Inflammatory macrophage (primary cell): ENCODE data around the gene CENPP.
"Not testable (repeated sequence)": the region's sequence is repeated elsewhere in the genome, so short reads cannot be mapped to it uniquely, and the experiment has no call there.

Source experiments
- DNase-seq, 2 donors: peaks; one replicate each; pipeline ENCODE4 v3.0.0-alpha.2; 2020 to 2022

Gene CENPP

DNA sequence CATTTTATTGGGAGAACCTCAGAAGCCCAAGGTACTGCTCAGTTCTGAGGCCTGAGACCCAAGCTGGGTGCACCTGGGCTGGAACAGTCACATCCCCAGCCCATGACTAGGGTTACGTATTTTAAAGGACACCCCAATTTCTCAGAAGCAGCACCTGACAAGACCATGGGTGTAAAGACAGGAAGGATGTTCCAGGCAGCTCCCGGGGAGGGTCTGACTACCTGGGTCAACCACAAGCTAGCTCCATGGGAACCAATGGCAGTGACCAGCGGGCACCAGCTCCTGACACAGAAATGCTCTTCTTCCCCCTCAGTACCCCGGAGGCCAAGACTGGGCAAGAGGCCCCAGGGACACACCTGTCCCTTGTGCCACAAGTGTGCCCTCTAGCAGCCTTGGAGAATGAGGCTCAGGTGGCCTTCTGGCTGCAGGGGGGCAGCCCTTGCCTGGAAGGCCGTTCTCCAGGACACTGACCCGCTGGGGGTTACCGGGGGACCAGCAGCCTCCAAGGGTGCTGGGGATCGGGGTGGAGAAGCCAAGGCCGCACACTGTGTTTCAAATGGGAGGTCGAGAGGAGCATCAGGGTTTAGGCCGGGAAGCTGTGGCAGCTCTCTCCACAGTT, 291.6 kb downstream of the CENPP start:
- no peak for DNase-seq

DNA sequence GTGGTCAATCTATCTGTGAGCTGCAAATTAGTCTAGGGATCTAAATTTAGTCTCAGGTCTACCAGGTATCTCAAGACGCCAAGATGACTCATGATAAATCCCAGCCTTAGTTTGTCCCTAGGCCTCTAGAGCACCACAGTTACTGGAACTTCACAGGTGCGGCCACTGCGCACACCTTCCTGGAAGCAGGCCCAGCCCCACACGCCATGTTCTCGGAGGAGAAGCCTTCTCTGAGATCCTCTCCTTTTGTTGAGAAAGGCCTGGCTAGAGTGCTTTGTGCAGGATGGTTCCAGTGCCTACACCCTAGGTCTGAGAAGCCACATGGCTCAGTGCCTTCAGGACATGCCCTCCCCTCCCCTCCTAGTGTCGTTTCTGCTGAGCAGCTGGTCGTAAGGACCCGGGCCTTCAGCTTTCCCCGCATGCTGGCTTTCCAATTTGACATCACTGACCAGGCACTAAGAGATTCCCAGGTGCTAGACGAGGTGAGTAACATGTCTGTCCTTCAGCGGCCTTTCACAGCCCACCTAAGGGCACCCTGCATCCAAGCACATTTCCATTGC, 292.3 kb downstream of the CENPP start:
- DNase-seq: no peak

DNA sequence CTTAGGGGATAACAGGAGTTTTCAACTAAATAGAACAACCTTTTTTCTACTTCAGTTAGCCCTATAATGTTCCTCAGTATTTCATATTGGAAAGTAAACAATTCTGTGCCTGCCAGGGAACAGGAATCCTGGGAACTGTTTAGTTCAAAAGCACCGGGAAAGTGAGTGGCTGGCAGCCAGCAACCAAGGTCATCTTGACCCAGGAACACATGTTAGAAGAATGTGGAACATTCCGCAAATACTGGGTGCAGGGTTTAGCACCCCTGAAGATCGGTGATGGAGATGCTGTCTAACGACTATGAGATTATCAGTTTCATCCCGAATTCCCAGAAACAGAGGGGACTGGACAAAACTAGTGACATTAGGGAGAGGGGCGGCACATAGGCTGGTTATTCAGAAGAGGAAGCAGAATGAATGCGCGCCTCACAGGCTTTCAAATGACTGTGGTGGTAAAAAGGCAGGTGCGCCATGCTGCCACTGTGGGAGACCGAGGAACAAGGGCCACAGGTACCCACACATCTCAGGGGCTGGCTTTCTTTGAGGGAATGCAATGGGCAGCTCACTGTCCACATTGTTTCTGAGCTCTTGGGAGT, 293.0 kb downstream of the CENPP start:
- DNase-seq: no peak

DNA sequence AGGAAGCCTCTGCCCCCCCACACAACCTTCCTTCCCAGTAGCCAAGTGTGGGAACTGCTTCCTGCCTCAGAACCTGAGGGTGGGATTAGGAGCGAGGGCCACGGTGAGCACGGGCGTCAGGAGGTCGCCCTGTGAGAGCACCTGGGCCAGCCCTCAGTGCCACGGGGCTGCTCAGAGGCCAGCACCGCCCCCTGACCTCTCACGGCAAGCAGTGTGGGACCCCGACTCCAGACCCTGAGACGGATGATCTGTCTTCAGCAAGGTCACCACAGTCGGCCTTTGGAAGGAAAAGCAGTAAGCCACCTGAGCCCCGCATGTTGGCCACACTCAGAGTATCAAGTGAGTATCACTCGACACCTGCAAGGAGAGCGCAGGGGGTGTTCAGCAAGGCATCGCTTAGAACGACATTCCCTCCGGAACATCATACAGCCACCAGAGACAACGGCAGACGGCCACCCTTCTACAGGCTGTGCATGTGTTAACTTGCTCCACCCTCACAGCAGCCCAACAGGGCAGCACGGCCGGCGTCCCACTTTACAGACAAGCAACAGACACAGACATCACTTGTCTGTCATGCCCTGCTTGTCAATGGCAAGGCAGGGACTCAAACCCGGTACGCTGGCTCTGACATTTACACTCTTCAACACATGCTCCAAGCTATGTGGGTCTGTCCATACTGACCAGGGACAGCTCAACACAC, 294.0 kb downstream of the CENPP start:
- DNase-seq: no peak

DNA sequence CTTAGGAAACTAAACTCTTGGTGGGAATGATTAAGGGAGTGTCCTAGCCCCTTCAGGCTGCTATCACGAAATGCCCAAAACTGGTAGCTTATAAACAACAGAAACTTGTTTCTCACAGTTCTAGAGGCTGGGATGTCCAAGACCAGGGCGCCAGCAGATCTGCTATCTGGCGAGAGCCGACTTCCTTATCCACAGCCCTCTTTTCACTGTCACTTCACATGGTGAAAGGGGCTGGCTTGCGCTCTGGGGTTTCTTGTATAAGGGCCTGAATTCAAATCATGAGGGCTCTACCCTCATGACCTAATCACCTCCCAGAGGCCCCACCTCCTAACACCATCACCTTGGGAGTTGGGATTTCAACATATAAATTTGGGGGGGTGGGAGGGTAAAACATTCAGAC, 295.1 kb downstream of the CENPP start:
- no peak for DNase-seq

DNA sequence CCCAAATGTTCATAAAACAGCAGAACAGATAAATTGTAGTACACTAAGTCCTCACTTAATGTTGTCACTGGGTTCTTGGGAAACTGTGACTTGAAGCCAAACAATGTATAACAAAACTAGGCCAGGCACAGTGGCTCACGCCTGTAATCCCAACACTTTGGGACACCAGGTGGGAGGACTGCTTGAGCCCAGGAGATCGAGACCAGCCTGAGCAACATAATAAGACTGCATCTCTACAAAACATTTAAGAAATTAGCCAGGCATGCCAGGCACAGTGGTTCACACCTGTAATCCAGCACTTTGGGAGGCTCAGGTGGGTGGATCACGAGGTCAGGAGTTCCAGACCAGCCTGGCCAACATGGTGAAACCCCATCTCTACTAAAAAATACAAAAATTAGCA, 298.2 kb downstream of the CENPP start:
- DNase-seq: not testable (repeated sequence)

DNA sequence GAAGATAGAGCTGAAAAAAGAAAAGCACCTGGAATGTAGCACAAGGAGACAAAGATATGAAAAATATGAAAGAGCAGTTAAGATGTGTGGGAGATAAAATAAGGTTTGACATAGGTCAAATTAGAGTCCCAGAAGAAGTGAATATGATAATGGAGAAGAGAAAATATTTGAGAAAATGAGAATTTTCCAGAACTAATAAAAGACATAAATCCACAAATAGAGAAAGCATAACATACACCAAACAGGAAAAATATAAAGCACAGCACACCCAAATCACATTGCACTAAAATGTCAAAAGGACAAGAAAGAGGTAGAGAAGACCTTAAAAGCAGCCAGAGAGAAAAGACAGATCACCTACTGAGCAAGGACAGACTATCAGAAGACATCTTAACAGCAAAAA, 300.7 kb downstream of the CENPP start:
- no peak for DNase-seq

DNA sequence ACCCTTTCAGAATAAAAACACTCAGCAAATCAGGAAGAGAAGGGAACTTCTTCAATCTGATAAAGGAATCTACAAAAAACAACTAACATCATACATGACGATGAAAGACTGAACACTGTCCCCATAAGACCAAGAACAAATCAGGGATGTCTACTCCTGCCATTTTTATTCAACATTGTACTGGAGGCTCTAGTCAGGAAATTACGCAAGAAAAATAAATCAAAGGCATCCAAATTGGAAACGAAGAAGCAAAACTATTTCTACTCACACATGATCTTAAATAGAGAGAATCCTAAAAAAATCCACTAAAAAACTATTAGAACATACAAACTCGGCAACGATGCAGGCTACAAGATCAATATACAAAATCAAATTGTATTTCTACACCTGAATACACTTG, 301.9 kb downstream of the CENPP start:
- no peak for DNase-seq

DNA sequence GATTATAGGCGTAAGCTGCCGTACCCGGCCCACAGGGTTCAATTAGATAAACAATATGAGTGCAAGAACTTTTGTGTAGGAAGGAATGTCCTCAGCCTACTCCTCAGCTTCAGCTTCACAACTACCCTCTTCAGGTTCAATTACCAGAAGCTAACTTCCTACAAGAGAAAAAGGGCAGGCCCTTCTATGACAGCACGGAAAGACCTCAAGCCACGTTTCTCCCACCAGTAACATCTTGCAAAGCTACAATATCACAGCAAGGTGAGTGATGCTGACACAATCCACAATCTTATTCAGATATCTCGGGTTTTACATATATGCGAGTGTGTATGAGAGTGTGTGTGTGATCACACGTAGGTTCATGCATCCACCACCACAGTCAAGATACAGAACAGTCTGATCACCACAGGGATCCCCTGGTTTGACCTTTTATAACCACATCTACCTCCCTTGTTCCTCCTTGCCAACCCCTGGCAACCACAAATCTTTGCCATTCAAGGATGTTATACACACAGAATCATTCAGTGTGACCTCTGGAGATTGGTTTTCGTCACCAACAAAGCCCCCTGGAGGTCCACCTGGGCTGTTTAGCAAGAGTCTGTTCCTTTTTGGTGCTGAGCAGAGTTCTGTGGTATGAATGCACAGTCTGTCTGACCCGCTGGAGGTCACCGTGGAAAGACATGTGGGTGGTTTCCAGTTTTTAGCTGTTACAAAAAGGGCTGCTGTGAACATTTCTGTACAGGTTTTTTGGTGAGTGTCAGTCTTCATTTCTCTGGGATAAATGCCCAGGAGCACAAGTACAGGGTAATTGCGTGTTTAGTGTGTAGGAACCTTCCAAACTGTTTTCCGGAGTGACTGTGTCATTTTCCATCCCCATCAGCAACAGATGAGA, 305.9 kb downstream of the CENPP start:
- no peak for DNase-seq

DNA sequence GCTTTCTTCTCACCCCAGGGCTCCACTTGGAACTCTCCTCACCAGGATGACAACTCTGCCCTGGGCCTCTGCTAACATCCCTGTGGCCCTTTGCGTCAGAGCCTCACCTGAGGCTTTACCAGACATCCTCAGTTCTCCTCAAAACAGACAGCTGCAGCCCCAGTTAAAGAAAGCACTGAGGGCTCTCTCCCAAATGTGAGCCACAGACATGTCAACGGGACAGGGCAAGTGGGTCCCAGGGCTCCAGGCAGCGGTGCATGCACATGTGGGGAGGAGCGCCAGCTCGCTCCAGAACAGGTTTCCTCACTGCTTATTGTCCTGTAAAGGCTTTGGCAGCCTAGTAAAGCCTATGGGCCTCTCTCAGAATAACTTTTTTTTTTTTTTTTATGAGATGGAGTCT, 306.9 kb downstream of the CENPP start:
- DNase-seq: no peak

DNA sequence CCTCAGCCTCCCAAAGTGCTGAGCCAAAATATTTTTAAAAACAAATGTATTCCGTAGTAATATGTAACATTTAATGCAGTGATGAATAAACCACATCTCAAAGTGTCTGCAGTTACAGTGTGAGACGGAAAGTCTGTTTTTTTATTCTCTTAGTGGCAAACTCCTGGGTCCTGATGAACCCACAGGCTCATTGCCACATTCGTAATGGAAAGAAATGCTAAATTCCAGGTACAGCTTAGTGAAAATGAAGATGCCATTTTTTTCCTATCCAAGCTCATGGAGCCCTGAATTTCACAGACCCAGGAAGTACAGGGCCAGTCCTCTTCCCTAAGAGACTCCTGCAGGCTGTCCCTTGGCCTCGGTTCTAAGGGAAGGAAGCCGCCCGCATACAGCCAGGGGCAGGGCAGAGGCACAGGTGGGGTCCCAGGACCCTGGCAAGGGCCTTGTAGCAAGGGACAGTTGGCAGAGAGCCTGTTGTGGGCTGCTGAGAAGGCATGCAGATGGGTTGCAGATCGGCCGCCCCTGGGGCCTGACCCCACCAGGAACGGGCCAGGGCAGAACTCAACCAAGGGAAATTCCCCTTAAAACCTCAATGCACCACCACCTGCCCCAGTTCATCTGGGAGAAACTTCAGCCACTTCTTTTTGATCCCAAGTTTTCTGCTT, 308.0 kb downstream of the CENPP start:
- no peak for DNase-seq

DNA sequence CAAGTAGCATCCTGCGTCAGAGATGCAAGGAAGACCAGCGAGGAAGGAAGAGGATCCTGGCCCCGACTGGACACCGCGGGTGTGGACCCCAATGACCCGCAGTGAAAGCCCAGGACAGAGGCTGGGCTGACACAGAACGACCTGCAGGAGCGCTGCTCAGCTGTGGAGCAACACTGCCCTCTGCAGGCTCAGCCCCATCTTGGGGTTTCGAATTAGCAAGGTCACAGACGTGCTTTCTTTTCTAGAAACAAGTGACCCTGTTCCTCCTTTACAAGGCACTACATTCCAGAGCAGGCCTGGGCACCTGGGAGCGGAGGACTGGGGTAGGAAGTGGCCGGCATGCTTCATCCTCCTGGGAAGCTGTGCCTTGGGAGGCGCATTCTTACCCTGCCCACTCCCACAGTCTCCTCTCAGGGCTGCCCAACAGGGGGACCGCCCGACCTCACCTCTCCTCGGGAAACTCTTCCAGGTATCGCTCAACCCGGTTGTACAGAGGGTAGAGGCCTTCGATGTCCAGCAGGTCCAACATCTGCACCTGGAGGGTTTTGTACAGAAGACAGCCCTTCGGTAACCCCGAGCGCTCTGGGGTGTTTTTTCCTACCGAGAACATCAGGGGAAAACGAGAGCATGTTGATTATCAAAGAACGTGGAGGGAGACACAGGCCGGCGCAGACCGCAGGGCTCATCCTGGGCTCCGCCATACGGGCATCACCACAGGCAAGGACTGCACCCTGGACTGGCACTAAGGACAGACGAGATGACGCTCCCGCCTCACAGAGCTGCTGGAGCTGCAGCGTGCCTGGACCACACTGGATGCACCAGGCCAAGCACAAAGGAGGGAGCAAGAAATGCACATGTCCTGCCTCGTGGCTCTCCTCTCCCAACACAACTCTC, 309.2 kb downstream of the CENPP start:
- DNase-seq: peak; percentile 75 to 79

DNA sequence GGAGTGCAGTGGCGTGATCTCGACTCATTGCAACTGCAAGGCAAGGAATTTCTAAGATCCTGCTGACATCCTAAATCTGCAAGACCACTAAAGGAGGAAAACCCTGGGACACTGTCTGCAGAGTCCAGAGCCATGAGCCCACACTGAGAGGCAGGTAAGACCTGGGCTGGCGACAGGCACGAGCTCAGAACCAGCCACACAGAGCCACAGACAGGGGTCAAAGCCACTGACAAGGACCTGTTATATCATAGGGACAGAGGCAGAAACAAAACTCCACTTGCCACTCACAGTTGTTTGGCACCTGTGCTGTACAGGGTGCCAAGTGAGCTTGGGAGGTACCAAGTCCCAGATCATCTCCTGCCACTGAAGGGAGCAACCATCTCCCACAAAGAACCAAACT, 310.0 kb downstream of the CENPP start:
- DNase-seq: no peak

DNA sequence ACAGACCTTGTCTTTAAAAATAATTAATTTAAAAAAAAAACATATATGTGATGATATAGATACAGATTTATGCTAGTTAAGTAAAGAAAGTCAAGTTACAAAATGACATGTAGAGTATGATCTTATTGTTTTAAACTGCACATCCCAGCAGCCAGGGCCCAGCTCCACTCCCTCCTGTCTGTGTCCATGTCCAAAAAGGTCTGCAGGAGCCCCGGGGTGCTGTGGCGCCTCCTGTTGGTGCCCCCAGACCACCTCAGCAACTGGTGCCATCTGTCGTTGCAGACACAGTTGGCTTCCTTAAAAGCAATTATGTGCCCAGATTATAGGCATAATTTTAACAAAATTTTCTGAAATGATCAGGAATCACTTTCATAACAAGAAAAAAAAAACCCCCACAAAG, 310.9 kb downstream of the CENPP start:
- no peak for DNase-seq

DNA sequence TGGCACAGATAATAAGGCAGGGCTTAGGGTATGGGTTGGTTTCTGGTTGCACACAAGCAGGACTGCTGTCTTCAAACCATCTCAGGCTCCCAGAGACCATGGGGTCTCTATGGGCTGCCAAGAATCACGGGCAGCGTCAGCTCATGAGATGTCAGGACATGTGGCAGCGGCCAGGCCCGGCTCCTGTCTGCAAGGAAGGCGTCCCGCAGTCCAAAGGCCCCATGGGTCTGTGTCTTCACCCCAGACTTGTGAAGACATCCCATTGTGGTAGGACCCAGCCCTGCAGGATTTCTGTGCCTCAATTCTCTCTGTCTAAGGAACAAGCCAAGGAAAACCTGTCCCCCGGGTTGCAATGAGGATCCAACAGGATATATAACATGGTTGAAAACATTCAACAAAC, 311.6 kb downstream of the CENPP start:
- no peak for DNase-seq

DNA sequence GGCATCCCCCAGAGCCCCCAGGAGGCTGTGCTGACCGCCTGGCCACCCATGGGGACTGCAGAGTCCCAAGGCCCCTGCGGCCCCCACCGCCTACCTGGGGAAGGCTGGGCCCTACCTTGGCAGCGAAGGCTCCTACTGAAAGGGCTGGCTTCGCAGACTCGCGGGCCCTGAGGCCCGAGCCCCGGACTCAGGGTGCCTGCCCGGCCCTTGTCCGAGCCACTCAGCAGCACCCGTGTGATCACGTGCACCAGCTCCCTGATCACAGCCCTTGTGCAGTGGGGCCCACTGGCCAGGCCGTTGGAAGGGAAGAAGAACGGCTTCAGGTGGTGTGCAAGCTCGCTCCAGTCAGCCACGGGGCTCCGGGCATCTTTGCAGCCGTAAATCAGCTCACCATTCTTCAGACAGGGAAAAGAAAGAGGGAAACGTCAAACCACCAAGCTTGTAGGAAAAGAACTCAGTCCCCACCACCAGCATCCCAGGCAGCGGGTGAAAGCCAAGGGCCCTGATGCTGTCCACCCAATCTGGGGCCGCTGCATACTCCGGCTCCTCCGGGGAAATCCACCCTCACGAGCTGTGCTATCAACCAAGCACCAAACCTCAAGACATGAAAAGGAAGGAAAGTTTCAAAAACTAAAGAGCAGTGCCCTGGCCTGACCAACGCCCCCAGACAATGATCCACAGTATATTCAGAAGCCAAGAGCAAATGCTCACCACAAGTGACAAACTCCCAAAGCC, 312.3 kb downstream of the CENPP start:
- no peak for DNase-seq

DNA sequence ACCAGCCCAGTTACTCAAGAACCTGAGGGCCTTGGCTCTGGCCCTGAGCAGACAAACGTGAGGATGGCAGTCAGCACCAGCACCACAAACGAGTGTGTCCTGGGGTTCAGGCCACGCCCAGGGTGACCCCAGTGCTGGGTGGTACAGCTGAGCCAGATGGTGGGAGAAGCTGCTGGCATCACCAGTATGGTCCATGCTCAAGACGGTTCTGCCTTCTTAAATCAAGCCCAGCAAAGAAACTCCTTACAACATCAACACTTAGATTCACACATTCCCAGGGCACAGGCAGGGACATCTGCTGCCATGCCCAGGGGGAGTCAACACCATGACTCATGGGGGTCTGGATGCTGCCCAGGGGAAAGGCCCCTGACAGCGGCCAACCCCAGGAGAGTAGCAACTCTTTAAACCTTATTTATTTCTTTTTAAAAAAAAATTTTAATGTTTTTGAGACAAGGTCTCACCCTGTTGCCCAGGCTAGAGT, 312.9 kb downstream of the CENPP start:
- DNase-seq: no peak

DNA sequence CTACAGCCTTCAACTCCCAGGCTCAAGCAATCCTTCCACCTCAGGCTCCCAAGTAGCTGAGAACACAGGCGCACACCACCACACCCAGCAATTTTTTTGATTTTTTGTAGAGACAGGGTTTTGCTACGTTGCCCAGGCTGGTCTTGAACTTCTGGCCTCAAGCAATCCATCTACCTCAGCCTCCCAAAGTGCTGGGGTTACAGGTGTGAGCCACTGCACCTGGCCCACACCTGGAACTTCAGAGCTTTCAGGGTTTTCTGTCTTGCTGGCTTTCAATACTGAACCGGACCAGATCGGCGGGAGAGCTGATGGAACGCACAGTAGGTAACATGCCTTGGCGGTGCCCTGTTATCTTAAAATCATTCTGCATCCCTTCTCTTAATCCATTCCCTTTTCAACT, 313.4 kb downstream of the CENPP start:
- DNase-seq: no peak

DNA sequence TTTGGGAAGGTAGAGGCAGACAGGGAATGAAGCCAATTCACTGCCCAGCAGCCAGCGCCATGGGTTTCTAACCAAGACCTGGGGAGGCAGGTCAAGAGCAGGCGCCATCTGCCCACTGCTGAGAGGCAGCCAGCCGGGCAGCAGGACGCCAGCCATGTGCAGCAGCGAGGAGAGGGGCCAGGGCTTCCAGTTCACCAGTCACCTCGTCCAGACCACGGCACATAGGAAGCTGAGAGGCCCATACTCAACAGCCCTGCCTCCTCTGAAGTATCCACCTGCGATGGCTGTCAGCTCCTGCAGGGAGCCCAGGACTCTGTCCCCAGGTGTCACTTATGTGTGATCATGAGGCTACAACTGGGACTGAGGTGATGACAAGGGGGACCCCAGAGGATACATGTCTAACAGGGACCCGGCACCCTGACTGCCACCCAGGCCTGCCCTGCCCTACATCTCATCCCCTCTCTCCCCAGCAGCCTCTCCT, 314.1 kb downstream of the CENPP start:
- no peak for DNase-seq

DNA sequence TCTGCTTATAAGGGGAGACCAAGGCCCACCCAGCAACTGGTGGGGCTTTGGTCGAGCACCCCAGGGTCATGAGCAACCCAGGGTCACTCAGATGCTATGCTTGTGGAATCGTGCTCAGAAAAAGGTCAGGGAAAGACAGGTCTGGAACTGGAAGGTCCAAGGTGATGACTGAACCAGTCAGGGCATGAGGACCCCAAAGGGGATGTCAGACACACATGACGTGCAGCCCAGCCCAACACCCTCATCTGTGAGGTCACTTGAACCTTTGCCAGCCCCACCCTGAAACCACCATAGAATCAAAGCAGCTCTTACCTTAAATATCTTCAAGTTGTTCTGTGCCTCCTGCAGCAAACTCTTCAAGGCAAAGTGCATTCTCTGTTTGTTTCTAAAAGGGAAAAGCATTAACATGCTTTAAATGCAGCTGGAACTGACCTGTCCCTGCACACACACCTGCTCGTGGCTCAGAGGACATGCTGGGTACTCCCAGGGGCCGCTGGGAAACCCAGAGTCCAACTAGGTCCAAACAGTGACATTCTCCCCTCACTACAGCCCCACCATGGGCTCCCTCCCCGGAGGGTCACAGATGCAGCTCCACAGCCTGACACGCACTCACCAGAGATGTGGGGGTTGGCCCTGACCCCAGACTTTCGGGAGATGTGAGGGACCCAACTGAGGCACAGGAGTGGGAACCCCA, 314.8 kb downstream of the CENPP start:
- DNase-seq: no peak
